ENCODE measurements around the gene MACROD2. TPM values are rescaled to one million over a fixed set of nuclear protein-coding genes. Genes with fewer than 3 reads are reported as not detected.

The MACROD2 gene
- polyA plus RNA-seq, 4 donors, result 1.00 to 4.8 (median 1.4) TPM

- Histone ChIP-seq H3K4me1 (ENCODE audit: control insufficient read depth in 3 of 3, insufficient read depth in 2 of 3, low read depth in 1 of 3, low read length in 2 of 3) (peaks cover 0 to 18% (median 3%) of the 10 kb centered on the region in 3 donors), H3K9me3 (ENCODE audit: control insufficient read depth in 2 of 2, insufficient read depth in 1 of 2, low read depth in 1 of 2, low read length in 1 of 2) (no peaks in the 10 kb centered on the region), H3K36me3 (ENCODE audit: control insufficient read depth in 3 of 3, insufficient read depth in 2 of 3, low read depth in 1 of 3, low read length in 3 of 3) (no peaks in the 10 kb centered on the region), H3K27ac (ENCODE audit: low read depth in 1 of 3, low read length in 2 of 3) (no peak overlapping the region), H3K27me3 (ENCODE audit: control insufficient read depth in 3 of 3, insufficient read depth in 3 of 3, low read length in 3 of 3) (no peaks in the 10 kb centered on the region), H3K4me3 (ENCODE audit: low read depth in 1 of 3, low read length in 3 of 3) (no peak overlapping the region)
- WGBS, 3 donors, result 86 to 92% (median 87%) methylated on average over 5 of the region's 5 CpGs
- no peak for DNase-seq
- FAIRE-seq, result no peak
These were observed 711.2 kb downstream of the MACROD2 start for GRCh38 chr20:14706555-14706954.

- WGBS, 3 donors, result 90 to 94% (median 92%) methylated on average over 10 of the region's 10 CpGs
- H3K9me3 ChIP-seq (ENCODE audit: control insufficient read depth in 2 of 2, insufficient read depth in 1 of 2, low read depth in 1 of 2, low read length in 1 of 2), result no peaks in the 10 kb centered on the region
- no peaks in the 10 kb centered on the region for H3K27me3 ChIP-seq (ENCODE audit: control insufficient read depth in 3 of 3, insufficient read depth in 3 of 3, low read length in 3 of 3)
- peaks cover under 1 to 20% (median 3%) of the 10 kb centered on the region in 3 donors for H3K4me1 ChIP-seq (ENCODE audit: control insufficient read depth in 3 of 3, insufficient read depth in 2 of 3, low read depth in 1 of 3, low read length in 2 of 3)
- no peak for FAIRE-seq
- DNase-seq, result no peak
- H3K27ac ChIP-seq (ENCODE audit: low read depth in 1 of 3, low read length in 2 of 3), result no peak overlapping the region
- H3K4me3 ChIP-seq (ENCODE audit: low read depth in 1 of 3, low read length in 3 of 3), result no peak overlapping the region
- no peaks in the 10 kb centered on the region for H3K36me3 ChIP-seq (ENCODE audit: control insufficient read depth in 3 of 3, insufficient read depth in 2 of 3, low read depth in 1 of 3, low read length in 3 of 3)
These were observed 711.8 kb downstream of the MACROD2 start for GRCh38 chr20:14707026-14707680.

DNA sequence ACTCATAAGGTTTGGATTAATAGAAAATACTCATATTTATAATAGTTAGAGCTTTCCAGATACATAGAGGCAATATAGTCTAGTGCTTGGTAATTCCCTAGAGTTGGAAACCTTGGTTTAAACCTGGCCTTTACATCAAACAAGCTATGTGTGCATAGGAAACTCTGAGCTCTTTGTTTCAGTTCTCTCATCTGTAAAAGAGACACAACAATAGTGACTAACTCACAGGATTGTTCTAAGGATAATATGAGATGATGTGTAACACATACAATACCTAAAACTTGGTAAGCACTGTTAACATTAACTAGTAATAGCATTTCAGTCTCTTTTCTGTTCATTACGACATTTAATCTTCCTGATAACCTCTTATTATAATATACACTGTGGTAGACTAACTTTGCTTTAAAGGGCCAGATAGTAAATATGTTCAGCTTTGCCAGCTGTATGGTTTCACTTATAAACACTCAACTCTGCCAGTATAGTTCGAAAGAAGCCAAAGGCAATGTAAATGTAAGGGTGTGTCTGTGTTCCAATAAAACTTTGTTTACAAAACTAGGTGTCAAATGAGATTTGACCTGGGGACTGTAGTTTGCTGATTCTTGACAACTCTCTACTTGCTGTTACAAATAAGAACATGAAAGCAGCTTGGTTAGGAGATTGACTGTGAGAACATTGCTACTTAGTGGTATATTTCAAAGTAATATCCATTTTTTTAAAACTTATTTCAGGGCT lies 712.7 kb downstream of the MACROD2 start:
- FAIRE-seq (no peak), DNase-seq (peak; percentile 34 to 51)
- no peak overlapping the region for H3K4me3 ChIP-seq (ENCODE audit: low read depth in 1 of 3, low read length in 3 of 3)
- WGBS, 3 donors, result 10 to 46% (median 24%) methylated on average over 2 of the region's 2 CpGs
- peaks cover 3 to 23% (median 3%) of the 10 kb centered on the region in 3 donors for H3K4me1 ChIP-seq (ENCODE audit: control insufficient read depth in 3 of 3, insufficient read depth in 2 of 3, low read depth in 1 of 3, low read length in 2 of 3)
- H3K9me3 ChIP-seq (ENCODE audit: control insufficient read depth in 2 of 2, insufficient read depth in 1 of 2, low read depth in 1 of 2, low read length in 1 of 2), result no peaks in the 10 kb centered on the region
- peak overlapping the region in 1 of 3 donors; percentile 23 for H3K27ac ChIP-seq (ENCODE audit: low read depth in 1 of 3, low read length in 2 of 3)
- no peaks in the 10 kb centered on the region for H3K36me3 ChIP-seq (ENCODE audit: control insufficient read depth in 3 of 3, insufficient read depth in 2 of 3, low read depth in 1 of 3, low read length in 3 of 3)
- H3K27me3 ChIP-seq (ENCODE audit: control insufficient read depth in 3 of 3, insufficient read depth in 3 of 3, low read length in 3 of 3), result no peaks in the 10 kb centered on the region

DNA sequence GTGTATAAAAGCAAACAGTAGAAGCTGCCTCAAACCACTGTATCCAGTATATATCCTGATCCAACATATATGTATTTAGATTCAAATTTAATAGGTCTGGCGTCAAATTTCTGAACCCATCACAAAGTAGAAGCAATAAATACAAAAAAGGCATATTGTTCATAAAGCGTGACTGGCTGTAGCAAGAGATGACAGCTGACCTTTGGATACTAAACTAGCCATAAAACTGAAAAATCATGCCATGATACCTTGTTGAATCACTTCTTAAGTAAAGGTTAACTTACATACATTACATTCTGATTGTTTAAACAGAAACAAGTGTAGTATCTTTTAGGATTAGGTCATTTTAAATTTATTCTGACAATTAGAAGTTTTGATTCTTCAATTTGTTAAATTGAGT lies 714.1 kb downstream of the MACROD2 start:
- Histone ChIP-seq H3K9me3 (ENCODE audit: control insufficient read depth in 2 of 2, insufficient read depth in 1 of 2, low read depth in 1 of 2, low read length in 1 of 2) (no peaks in the 10 kb centered on the region), H3K27ac (ENCODE audit: low read depth in 1 of 3, low read length in 2 of 3) (peak overlapping the region in 1 of 3 donors; percentile 26), H3K36me3 (ENCODE audit: control insufficient read depth in 3 of 3, insufficient read depth in 2 of 3, low read depth in 1 of 3, low read length in 3 of 3) (no peaks in the 10 kb centered on the region), H3K27me3 (ENCODE audit: control insufficient read depth in 3 of 3, insufficient read depth in 3 of 3, low read length in 3 of 3) (no peaks in the 10 kb centered on the region), H3K4me1 (ENCODE audit: control insufficient read depth in 3 of 3, insufficient read depth in 2 of 3, low read depth in 1 of 3, low read length in 2 of 3) (peaks cover 3 to 23% (median 3%) of the 10 kb centered on the region in 3 donors), H3K4me3 (ENCODE audit: low read depth in 1 of 3, low read length in 3 of 3) (no peak overlapping the region)
- FAIRE-seq (peak; percentile 61), DNase-seq (peak; percentile 78 to 87)
- 13 to 62% (median 54%) methylated on average over 2 of the region's 2 CpGs for WGBS, 3 donors

GRCh38 chr20:14710951-14711350 lies 715.6 kb downstream of the MACROD2 start:
- no peaks in the 10 kb centered on the region for H3K9me3 ChIP-seq (ENCODE audit: control insufficient read depth in 2 of 2, insufficient read depth in 1 of 2, low read depth in 1 of 2, low read length in 1 of 2)
- DNase-seq, result no peak
- H3K27me3 ChIP-seq (ENCODE audit: control insufficient read depth in 3 of 3, insufficient read depth in 3 of 3, low read length in 3 of 3), result no peaks in the 10 kb centered on the region
- WGBS, 3 donors, result 77 to 80% (median 79%) methylated on average over 2 of the region's 2 CpGs
- no peak overlapping the region for H3K27ac ChIP-seq (ENCODE audit: low read depth in 1 of 3, low read length in 2 of 3)
- H3K4me1 ChIP-seq (ENCODE audit: control insufficient read depth in 3 of 3, insufficient read depth in 2 of 3, low read depth in 1 of 3, low read length in 2 of 3), result peaks cover 3 to 23% (median 3%) of the 10 kb centered on the region in 3 donors
- H3K4me3 ChIP-seq (ENCODE audit: low read depth in 1 of 3, low read length in 3 of 3), result no peak overlapping the region
- no peaks in the 10 kb centered on the region for H3K36me3 ChIP-seq (ENCODE audit: control insufficient read depth in 3 of 3, insufficient read depth in 2 of 3, low read depth in 1 of 3, low read length in 3 of 3)
- no peak for FAIRE-seq

- FAIRE-seq, result no peak
- H3K27ac ChIP-seq (ENCODE audit: low read depth in 1 of 3, low read length in 2 of 3), result no peak overlapping the region
These were observed 716.3 kb downstream of the MACROD2 start for GRCh38 chr20:14711652-14712051.

GRCh38 chr20:14712302-14712739 lies 717.0 kb downstream of the MACROD2 start:
- H3K36me3 ChIP-seq (ENCODE audit: control insufficient read depth in 3 of 3, insufficient read depth in 2 of 3, low read depth in 1 of 3, low read length in 3 of 3), result no peaks in the 10 kb centered on the region
- peak overlapping the region in 1 of 3 donors; percentile 6 for H3K27ac ChIP-seq (ENCODE audit: low read depth in 1 of 3, low read length in 2 of 3)
- DNase-seq (peak; percentile 51 to 89), FAIRE-seq (peak; percentile 89)
- H3K4me1 ChIP-seq (ENCODE audit: control insufficient read depth in 3 of 3, insufficient read depth in 2 of 3, low read depth in 1 of 3, low read length in 2 of 3), result peaks cover 3 to 24% (median 3%) of the 10 kb centered on the region in 3 donors
- no peaks in the 10 kb centered on the region for H3K9me3 ChIP-seq (ENCODE audit: control insufficient read depth in 2 of 2, insufficient read depth in 1 of 2, low read depth in 1 of 2, low read length in 1 of 2)
- H3K4me3 ChIP-seq (ENCODE audit: low read depth in 1 of 3, low read length in 3 of 3), result no peak overlapping the region
- WGBS, 3 donors, result 10 to 43% (median 28%) methylated on average over 6 of the region's 6 CpGs
- no peaks in the 10 kb centered on the region for H3K27me3 ChIP-seq (ENCODE audit: control insufficient read depth in 3 of 3, insufficient read depth in 3 of 3, low read length in 3 of 3)

More at GRCh38 chr20:14711652-14712051, 716.3 kb downstream of the MACROD2 start:
- Histone ChIP-seq H3K4me3 (ENCODE audit: low read depth in 1 of 3, low read length in 3 of 3) (no peak overlapping the region), H3K9me3 (ENCODE audit: control insufficient read depth in 2 of 2, insufficient read depth in 1 of 2, low read depth in 1 of 2, low read length in 1 of 2) (no peaks in the 10 kb centered on the region), H3K36me3 (ENCODE audit: control insufficient read depth in 3 of 3, insufficient read depth in 2 of 3, low read depth in 1 of 3, low read length in 3 of 3) (no peaks in the 10 kb centered on the region), H3K4me1 (ENCODE audit: control insufficient read depth in 3 of 3, insufficient read depth in 2 of 3, low read depth in 1 of 3, low read length in 2 of 3) (peaks cover 3 to 24% (median 3%) of the 10 kb centered on the region in 3 donors), H3K27me3 (ENCODE audit: control insufficient read depth in 3 of 3, insufficient read depth in 3 of 3, low read length in 3 of 3) (no peaks in the 10 kb centered on the region)
- DNase-seq, result no peak
- WGBS, 3 donors, result 58 to 76% (median 70%) methylated on average over 2 of the region's 2 CpGs

GRCh38 chr20:14715400-14715799 lies 720.1 kb downstream of the MACROD2 start:
- DNase-seq (no peak), FAIRE-seq (no peak)
- H3K9me3 ChIP-seq (ENCODE audit: control insufficient read depth in 2 of 2, insufficient read depth in 1 of 2, low read depth in 1 of 2, low read length in 1 of 2), result no peaks in the 10 kb centered on the region
- H3K36me3 ChIP-seq (ENCODE audit: control insufficient read depth in 3 of 3, insufficient read depth in 2 of 3, low read depth in 1 of 3, low read length in 3 of 3), result no peaks in the 10 kb centered on the region
- H3K27ac ChIP-seq (ENCODE audit: low read depth in 1 of 3, low read length in 2 of 3), result no peak overlapping the region
- peaks cover 0 to 16% (median 3%) of the 10 kb centered on the region in 3 donors for H3K4me1 ChIP-seq (ENCODE audit: control insufficient read depth in 3 of 3, insufficient read depth in 2 of 3, low read depth in 1 of 3, low read length in 2 of 3)
- no peaks in the 10 kb centered on the region for H3K27me3 ChIP-seq (ENCODE audit: control insufficient read depth in 3 of 3, insufficient read depth in 3 of 3, low read length in 3 of 3)
- no peak overlapping the region for H3K4me3 ChIP-seq (ENCODE audit: low read depth in 1 of 3, low read length in 3 of 3)
- 77 to 90% (median 81%) methylated on average over 3 of the region's 3 CpGs for WGBS, 3 donors
